HPDE6-E6E7 (cell line): ENCODE measurements around the gene GPR6.

Experiments used
- DNase-seq: peaks from one replicate; pipeline ENCODE4 v3.0.0; 2011; ENCODE audit warnings: missing footprints; ENCODE audit errors: extremely low spot score

GPR6 gene

DNA sequence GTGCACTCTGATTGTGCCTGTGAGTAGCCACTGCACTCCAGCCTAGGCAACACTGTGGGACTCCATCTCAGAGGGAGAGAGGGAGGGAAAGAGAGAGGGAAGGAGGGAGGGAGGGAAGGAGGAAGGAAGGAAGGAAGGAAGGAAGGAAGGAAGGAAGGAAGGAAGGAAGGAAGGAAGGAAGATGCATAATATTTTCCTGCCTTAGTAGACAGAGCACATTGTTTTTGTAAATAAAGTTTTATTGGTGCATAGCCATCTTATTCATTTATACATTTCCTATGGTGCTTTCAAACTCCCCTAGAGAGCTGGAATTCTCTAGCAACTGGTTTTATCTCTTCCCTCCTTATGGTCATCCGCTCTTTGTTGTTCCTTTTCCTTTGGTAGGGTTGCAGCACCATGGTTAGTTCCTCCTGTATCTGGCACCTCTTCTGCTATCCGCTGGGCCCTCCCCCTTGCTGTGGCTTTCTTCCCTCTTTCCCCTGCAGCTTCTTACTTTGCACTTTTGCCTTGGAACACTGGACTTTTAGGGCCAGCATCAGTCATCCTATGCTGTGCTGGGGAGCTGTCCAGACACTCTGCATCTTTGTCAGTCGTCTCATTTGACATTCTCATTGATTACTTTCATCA lies 20.2 kb downstream of the GPR6 start:
- DNase-seq = no peak

DNA sequence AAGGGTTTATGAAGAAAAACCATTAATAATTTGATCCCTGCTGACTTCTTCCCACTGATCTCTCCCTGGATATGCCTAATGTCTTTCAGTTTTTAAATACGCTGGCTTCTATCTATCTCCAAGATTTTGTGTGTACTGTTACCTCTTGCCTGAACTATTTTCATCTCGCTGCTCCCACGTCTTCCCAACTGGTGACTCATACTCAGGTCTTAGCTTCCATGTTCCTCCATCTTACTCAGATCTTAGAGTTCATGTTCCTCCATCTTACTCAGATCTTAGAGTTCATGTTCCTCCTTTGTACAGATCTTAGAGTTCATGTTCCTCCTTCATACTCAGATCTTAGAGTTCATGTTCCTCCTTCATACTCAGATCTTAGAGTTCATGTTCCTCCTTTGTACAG lies 21.6 kb downstream of the GPR6 start:
- no peak for DNase-seq

DNA sequence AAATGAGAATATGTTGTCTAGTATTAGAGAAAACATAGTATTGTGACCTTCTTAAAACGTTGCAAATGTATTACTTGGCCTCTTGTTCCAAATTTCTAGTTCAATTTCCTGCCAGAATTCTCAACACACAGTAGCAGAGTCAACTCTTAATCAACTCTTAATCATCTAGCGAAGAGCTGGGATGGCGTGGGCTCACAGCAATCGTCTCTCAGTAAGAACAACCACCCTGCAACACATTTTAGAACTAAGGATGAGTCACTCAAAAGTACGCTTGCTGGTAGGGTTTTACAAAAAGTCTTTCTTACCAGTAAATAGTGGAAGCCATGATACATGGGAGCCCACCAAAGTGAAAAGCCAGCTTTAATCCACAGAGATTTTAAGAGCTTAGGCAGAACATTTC lies 24.6 kb downstream of the GPR6 start:
- no peak for DNase-seq

DNA sequence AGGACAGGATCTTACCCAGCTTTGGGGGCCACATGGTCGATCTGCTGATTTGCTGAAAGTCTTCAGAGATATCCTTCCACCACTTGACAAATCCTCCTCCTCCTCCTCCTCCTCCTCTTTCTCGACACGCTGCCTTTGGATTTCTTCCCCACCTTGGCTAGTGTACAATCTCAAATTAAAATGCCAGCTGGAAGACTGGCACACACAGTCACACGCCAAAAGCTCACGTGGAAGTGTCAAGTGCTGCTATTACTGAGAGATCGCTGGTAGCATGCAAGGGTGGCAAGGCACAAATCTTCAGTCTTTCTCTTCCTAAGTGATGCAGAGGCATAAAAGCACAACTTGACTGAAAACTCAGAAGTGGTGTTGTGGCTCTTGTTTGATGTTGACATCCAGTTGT lies 35.3 kb downstream of the GPR6 start:
- no peak for DNase-seq

DNA sequence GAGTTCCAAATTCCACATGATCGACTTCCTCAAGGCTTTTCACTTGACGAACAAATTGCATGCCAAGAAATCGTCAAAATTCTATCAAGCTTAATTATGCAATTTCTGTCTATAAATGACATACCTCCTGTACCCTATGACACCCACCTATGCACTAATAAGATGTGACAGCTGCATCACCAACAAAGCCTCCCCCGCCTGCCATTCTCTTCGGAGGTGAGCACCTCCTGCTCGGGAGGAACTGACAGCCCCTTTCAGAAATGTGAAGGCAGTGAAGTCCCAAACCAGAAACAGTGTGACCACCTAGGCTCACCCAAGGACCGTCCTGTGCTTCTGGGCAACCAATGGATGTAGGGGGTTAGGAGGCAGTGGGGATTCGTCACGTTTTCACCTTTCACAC lies 37.1 kb downstream of the GPR6 start:
- DNase-seq = no peak

DNA sequence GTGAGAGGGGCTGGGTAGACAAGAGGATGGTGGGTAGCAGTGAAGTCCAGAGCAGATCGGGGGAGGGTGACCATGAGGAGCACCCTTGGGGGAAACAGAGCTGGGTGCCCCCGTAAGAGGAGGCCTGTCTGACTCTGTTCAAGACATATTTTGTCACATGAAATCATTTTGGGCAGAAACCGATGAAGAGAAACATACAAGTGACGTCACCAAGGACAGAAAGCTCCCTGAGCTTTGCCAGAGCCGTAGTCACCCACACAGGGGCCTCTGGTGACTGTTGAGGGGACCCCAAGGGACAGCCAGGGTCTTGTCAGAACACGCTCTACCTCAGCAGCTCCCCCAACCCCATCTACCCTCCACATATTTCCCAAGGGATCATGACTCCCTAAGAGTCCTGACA lies 39.2 kb downstream of the GPR6 start:
- DNase-seq = no peak

DNA sequence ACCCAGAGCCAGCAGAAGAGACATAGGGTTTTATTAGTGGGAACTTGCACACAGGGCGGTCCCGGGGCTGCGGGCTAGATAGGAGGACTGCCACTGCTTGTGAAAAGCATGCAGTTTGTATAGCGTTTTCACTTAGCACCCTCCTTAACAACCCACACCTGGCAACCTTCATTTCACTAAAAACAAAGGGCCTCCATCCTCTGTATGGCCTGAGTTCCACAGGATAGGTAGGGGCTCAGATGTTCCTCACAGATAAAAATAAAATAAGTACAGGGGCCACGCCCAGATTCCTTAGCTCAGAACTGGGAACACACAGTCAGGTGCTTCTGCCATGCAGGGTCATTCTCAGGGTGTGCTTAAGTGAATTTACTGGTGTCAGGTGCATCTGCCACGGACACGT lies 39.8 kb downstream of the GPR6 start:
- DNase-seq = no peak

DNA sequence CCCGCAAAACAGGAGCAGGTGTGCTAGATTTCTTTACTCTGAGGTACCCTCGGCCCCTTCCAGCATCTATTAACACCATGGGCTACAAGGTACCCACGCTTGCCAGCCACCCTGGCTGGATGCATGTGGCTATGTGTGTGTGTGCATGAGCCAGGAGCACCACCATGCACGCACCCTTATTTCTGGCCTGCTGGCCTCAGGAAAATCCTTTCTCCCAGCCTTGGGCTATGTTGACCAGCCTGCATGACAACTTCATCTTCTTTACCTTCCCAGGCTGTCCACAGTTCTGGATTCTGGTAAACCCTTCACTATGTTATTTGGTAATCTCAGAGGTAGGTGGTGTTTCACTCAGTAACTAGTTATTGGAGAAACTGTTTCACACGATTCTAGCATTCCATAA lies 40.4 kb downstream of the GPR6 start:
- no peak for DNase-seq

DNA sequence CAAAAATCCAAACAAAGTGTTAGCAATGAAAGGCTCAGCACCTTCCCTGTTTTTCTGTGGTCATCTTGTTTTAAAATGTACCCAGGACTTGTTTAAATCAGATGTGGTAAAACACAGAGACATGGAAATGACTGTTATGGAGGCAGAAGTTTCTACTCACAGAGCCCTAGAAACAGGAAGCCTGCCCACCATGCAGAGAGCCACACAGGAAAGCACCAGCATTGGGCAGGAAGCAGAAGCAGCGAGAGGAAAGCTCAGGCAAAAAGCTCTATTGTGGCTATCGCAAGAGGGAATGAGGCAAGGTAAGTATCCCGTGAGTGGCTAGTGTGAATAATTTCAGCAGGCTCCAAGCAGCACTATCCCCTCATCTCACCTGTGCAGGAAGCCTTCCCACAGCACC lies 42.8 kb downstream of the GPR6 start:
- no peak for DNase-seq

DNA sequence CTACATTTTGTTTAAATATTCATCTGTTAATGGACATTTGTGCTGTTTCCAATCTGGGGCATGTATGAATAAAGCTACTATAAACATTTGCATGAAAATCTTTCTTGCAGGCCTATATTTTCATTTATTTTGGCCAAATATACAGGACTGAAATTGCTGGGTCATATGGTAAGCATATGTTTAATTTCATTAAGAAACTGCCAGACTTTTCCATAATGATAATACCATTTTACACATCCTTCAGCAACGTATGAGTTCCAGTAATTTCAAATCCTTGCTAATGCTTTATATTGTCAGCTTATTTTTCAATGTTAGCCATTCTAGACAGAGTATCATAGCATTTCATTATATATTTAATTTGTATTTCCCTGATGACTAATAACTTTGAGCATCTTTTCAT lies 51.0 kb downstream of the GPR6 start:
- no peak for DNase-seq
